GM19043 (cell line): ENCODE data around the gene BCL2L15.

ENCODE experiments used
- ATAC-seq: cut with Tn5 transposase; IDR thresholded peaks from one replicate; pipeline ENCODE4 v1.9.1; 2021; ENCODE audit warnings: low read depth; ENCODE audit not compliant: unreplicated experiment

Gene BCL2L15

GRCh38 chr1:113887402-113888175 is at the start of gene BCL2L15:
TSS of gene BCL2L15 (minus strand) at chr1:113887581. CDS start at chr1:113887375, 206 bp downstream.
- ATAC-seq, result no peak

DNA sequence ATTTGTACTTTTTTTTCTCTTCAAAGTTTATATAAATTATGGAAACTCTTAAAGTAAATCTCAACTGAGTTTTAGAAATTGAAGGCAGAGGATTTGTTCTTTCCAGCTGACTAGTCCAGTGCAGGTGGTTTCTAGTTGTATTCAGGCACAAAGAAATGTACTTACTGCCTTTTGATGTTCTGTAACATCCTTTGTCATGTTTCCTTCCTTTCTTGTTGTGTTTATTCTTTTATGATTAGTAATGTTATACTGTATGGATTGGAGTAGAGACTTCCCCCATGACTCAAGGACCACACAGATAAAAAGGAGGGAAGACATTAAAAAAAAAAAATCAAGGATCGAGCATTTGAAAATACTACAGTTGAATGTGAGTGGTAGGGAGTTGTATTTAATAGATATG is 49.8 kb upstream of the BCL2L15 start:
- no peak for ATAC-seq

DNA sequence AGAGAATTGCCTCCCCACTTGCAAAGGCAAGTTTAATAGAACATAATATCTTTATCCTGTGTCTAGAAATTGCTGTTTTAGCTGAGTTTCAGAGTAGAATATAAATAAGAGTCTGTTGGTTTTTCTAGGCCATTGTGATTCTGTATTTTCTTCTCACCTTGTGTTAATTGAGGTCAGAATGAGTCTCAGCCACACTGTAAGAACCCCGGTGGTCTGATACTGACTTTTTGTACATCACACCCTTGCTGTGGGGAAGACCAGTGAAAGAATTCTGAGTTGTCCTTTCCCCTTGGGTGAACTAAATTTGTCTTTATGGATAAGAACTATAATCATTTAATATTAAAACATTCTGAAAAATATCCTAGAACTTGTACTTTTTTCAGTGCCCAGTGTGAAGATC is 48.6 kb upstream of the BCL2L15 start:
- ATAC-seq, result no peak

- no peak for ATAC-seq
Measured at GRCh38 chr1:113935176-113935575, 47.8 kb upstream of the BCL2L15 start.

GRCh38 chr1:113934511-113935055 is 47.2 kb upstream of the BCL2L15 start:
- ATAC-seq, result no peak

GRCh38 chr1:113934006-113934405 is 46.6 kb upstream of the BCL2L15 start:
- ATAC-seq, result no peak

DNA sequence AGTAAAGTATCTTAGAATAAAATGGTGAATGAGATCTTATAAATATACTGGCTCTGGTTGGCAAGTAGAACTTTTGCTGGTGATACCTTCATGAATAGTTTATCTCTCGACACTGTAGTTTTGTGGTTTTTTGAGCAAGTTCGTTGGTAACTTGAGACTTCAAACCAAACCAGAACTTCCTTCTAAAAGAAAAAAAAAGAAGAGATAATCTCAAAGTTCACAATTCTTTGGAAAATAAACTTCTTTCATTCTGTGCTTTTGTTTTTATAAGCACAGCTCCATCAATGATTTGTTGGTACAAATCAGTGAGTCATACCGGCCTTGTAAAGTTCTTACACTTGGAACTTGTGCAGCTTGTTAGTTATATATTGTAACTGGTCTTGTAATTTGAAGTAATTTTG is 44.1 kb upstream of the BCL2L15 start:
- no peak for ATAC-seq

DNA sequence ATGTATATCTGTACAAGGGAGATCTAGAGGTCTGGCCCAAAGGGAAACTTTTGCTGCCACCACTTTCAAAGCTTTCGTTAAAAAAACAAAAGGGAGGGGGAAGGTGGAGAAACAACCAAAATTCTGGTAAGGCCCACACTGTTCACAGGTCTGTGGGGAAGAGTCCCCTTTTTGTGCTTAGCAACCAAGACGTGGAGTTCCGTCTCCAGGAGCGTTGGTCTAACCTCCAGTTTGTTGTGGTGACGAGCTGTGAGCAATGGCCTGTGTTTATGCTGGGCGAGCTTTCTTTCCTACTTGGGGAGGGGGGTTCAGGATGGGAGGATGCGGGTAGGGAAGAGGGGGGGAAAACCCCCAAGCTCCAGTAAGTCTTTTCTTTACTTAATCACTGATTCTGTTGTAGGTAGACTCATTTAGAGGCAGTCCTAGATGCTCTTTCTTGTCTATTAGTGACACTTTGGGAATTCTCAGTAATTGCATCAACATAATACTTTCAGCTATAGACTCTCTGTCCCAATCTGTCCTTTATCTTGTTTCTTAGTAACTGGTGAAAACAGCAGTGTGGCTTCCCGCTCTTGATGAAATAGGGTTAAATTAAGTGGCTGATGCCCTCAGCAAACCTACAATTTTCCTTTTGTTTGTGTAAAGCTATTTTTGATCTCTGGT is 43.2 kb upstream of the BCL2L15 start:
- ATAC-seq, result peak; percentile 35

DNA sequence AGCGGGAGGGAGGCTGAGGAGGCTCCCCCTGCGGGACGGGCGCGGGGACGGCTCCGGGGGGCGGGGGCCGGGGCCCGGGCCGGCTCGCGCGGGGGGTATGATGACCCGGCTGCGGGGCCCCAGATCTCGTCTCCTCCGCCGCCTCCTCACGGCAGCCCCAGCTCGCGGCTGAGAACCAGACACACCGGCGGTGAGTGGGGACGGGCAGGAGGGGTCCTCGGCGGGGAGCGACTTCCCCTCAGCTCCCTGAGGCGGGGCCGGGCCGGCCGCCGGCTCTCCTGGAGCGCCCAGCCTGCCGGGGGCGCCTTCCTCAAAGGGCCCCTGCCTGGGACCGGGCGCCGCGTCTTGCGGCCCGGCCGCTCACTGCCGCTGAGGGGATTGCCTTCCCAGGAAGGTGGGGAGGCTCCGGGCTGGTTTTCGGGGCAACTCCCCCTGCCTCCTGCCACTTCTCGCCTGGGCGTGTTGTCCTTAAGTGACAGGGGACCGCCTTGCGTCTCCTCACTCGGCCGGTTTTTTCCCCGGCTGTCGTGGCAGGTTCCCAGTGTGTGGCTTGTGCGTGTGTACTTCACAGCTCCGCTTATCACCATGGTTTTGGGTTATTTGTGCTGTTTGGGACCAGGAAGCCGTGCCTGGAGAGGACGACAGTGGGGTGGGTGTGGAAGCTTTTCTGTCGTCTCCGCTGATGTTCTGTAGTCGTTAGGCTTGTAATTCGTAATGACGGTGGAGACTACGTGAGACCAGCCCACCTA is 42.5 kb upstream of the BCL2L15 start:
- peak; percentile 22 for ATAC-seq

DNA sequence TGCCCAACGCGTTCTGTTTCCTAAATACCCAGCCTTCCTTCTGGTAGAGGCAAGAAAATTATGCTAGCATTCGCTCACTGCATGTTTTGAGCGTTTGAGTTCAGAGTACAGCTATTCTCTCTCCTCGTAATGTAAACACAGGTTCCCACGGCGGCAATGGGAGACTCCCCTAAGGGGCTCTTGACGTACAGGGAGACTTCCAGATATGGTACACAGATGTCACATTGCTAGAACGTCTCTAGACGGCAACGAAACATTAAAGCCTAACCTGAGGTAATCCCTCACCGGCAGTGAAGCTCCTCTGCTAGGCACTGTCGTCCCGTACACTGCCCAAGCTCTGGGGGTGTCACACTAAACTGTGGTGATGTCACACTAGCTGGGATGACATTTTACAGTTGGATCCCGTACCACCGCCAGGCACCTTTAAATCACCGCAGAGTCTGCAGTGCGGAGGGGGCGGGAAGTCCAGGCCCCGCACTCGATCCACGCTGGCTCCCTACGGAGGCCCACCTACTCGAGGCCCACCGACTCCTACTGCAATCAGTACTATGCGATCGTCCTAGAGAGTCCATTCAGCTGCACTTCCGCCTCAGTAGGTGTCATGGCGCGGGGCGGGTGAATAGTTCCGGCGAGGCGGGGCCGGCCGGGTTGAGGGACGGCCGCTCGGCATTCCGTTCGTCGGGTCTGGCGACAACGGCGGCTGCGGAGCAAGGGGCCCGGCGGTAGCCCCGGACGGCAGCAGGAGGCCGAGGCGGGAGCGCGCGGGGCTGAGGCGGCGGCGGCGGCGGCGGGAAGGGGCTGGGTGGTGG is 41.8 kb upstream of the BCL2L15 start, which contains the start of gene HIPK1:
HIPK1 (plus strand) TSS at position 384 of the 809 bp plus-strand sequence.
- peak; percentile 52 for ATAC-seq

DNA sequence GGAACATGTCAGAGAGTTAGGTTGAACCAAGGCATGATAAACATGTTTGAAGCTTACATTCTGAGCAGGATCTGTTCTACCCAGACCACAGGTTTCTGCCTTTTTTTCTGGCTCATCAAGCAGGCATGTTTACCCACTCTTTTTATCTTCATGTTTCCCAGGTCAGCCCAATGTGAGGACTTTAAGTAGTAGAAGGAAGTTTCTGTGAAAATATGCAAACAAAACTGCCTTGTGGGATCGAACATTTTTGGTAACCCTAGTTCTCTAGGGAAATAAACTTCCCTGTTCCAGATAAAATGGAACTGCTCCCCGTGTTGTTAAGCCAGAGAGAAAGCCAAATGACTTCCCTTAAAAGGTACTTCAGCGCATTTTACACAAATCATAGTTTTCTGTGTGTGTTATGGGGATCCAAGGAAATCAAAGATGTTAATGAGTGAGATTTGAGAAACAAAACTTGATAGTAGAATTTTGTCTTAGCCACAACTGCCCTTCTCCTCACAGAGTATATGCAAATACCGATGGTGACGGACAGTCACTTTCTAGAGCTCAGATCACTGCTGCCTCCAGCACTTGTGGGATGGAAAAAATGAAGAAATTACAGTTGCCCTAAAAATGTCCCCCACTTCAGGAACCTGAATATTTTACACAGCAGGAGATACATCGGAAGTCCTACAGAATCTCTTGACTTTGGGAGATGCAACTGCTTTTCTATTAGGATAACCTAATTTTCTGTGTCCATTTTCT is 41.0 kb upstream of the BCL2L15 start:
- peak; percentile 33 for ATAC-seq

DNA sequence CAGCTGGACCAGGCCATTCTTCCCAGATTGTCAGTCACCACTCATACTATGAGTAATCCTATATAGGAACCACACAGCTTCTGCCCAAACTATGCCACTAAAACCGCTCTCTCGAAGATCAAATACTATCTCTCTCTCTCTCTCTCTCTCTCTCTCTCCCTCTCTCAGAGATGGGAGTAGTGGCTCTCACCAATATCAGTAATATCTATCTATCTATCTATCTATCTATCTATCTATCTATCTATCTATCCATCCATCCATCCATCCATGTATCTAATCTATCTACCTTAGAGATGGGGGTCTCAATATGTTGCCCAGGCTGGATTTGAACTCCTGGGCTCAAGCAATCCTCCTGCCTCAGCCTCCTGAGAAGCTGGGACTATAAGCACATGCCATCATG is 37.1 kb upstream of the BCL2L15 start:
- ATAC-seq, result no peak

DNA sequence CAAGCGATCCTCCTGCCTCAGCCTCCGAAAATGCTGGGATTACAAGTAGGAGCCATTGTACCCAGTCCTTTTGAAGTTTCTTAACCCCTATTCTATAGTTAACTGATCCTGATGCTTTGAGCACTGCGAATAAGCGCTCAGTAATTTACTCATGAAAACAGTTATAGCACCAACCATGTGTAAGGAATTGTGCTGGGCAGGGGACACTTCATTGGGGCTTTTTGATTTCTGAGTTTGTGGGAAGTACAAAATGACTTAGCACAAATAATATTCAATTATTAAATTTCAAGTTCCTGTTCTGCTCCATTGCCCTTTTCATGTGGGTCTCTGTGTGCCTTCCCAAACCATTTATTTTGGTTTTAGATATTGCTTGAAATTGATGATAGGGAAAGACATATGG is 35.6 kb upstream of the BCL2L15 start:
- no peak for ATAC-seq

- ATAC-seq, result no peak
Measured at GRCh38 chr1:113918243-113918642, 30.9 kb upstream of the BCL2L15 start.

- no peak for ATAC-seq
Measured at GRCh38 chr1:113917400-113918082, 30.2 kb upstream of the BCL2L15 start.

DNA sequence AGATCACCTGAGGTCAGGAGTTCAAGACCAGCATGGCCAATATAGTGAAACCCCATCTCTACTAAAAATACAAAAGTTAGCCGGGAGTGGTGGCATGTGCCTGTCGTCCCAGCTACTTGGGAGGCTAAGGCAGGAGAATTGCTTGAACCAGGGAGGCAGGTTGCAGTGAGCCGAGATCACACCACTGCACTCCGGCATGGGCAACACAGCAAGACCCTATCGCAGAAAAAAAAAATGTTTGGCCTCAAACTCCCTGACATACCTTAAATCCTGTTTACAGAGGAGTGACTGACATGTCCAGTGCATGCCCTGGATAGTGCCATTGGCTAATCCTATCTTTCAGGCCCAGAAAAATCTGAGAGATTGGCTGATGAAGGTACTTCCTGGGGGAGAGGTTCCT is 29.6 kb upstream of the BCL2L15 start:
- ATAC-seq, result no peak

- no peak for ATAC-seq
Measured at GRCh38 chr1:113913887-113914664, 26.7 kb upstream of the BCL2L15 start.

GRCh38 chr1:113913312-113913668 is 25.9 kb upstream of the BCL2L15 start:
- no peak for ATAC-seq
